HepG2 (cell line): ENCODE data around the gene ZNF629. TPM values are rescaled to one million over a fixed set of nuclear protein-coding genes. Genes with fewer than 3 reads are reported as not detected.

Experiments used
- CCDC6 ChIP-seq: sonication (generic); formaldehyde crosslinking; IDR thresholded peaks from 2 replicates; pipeline ENCODE4 v1.8.1; 2022; ENCODE audit warnings: mild to moderate bottlenecking, missing genetic modification reagents, moderate library complexity
- ESRRA ChIP-seq: sonication (generic); formaldehyde crosslinking; IDR thresholded peaks from 2 replicates; pipeline ENCODE4 v1.5.1; 2020; ENCODE audit warnings: mild to moderate bottlenecking, low read depth, missing genetic modification reagents
- FOXK1 ChIP-seq: sonication (generic); formaldehyde crosslinking; IDR thresholded peaks from 2 replicates; pipeline ENCODE4 v1.4.0; 2020; ENCODE audit warnings: low read depth, missing genetic modification reagents, borderline replicate concordance
- FOXP1 ChIP-seq, 2 experiments: fragments of 450-650 bp in 1 of 2; IDR thresholded peaks; 2 replicates each; pipeline ENCODE4 v1.6.1; 2017 to 2018; ENCODE audit warnings: antibody characterized with exemption in 1 of 2
- GFI1 ChIP-seq: sonication (generic); formaldehyde crosslinking; IDR thresholded peaks from 2 replicates; pipeline ENCODE4 v1.5.0; 2020; ENCODE audit warnings: missing genetic modification reagents, mild to moderate bottlenecking, borderline replicate concordance
- GTF3A ChIP-seq: sonication (generic); formaldehyde crosslinking; conservative IDR thresholded peaks from 2 replicates; pipeline ENCODE4 v1.4.0; 2020; ENCODE audit warnings: mild to moderate bottlenecking, missing genetic modification reagents
- HCFC1 ChIP-seq: fragments of 150-350 bp; IDR thresholded peaks from 2 replicates; pipeline ENCODE4 v1.6.1; 2014; ENCODE audit warnings: low read depth, low read length
- HNRNPL ChIP-seq: fragments of 200-400 bp; formaldehyde crosslinking; IDR thresholded peaks from 2 replicates; pipeline ENCODE4 v1.6.1; 2017; ENCODE audit warnings: mild to moderate bottlenecking, low read depth, low read length
- JUNB ChIP-seq: sonication (generic); formaldehyde crosslinking; IDR thresholded peaks from 2 replicates; pipeline ENCODE4 v1.8.0; 2022; ENCODE audit warnings: missing genetic modification reagents, mild to moderate bottlenecking, borderline replicate concordance
- KMT2A ChIP-seq: sonication (generic); formaldehyde crosslinking; IDR thresholded peaks from 2 replicates; pipeline ENCODE4 v1.4.0; 2020; ENCODE audit warnings: missing genetic modification reagents
- MAFK ChIP-seq, 2 experiments: IDR thresholded peaks in 1 of 2; conservative IDR thresholded peaks in 1 of 2; 2 replicates each; pipeline ENCODE4 v1.6.1; 2011; ENCODE audit warnings: improper control_type of control experiment in 2 of 2, low read length in 2 of 2
- MATR3 ChIP-seq: sonication (generic); formaldehyde crosslinking; IDR thresholded peaks from 2 replicates; pipeline ENCODE4 v1.4.0; 2020; ENCODE audit warnings: missing genetic modification reagents
- MEIS2 ChIP-seq: sonication (generic); formaldehyde crosslinking; IDR thresholded peaks from 2 replicates; pipeline ENCODE4 v1.9.0; 2021; ENCODE audit warnings: mild to moderate bottlenecking, missing genetic modification reagents
- POLR2A ChIP-seq, 2 experiments: IDR thresholded peaks; 2 replicates each; pipeline ENCODE4 v1.6.1; 2011; ENCODE audit warnings: low read depth in 2 of 2, low read length in 2 of 2, mild to moderate bottlenecking in 1 of 2, moderate library complexity in 1 of 2; ENCODE audit not compliant: insufficient read depth in 1 of 2
- PRMT3 ChIP-seq: sonication (generic); formaldehyde crosslinking; IDR thresholded peaks from 2 replicates; pipeline ENCODE4 v1.8.1; 2022; ENCODE audit warnings: low read depth, mild to moderate bottlenecking, moderate library complexity, missing genetic modification reagents, borderline replicate concordance
- RAD21 ChIP-seq: fragments of 450-650 bp; formaldehyde crosslinking; IDR thresholded peaks from 2 replicates; pipeline ENCODE4 v1.5.0; 2020; ENCODE audit warnings: mild to moderate bottlenecking
- SETDB1 ChIP-seq: sonication (generic); formaldehyde crosslinking; IDR thresholded peaks from 2 replicates; pipeline ENCODE4 v1.5.1; 2020; ENCODE audit warnings: missing genetic modification reagents, mild to moderate bottlenecking, borderline replicate concordance
- SP5 ChIP-seq: IDR thresholded peaks from 2 replicates; pipeline ENCODE4 v1.6.1; 2016; ENCODE audit warnings: low read depth, borderline replicate concordance
- SRY ChIP-seq: sonication (generic); formaldehyde crosslinking; IDR thresholded peaks from 2 replicates; pipeline ENCODE4 v1.8.0; 2022; ENCODE audit warnings: mild to moderate bottlenecking, missing genetic modification reagents
- WIZ ChIP-seq: sonication (generic); formaldehyde crosslinking; IDR thresholded peaks from 2 replicates; pipeline ENCODE4 v1.5.1; 2020; ENCODE audit warnings: mild to moderate bottlenecking, missing genetic modification reagents
- ZBTB34 ChIP-seq: sonication (generic); formaldehyde crosslinking; IDR thresholded peaks from 2 replicates; pipeline ENCODE4 v1.8.0; 2022; ENCODE audit warnings: mild to moderate bottlenecking, missing genetic modification reagents
- ZBTB7A ChIP-seq: sonication (generic); formaldehyde crosslinking; IDR thresholded peaks from 2 replicates; pipeline ENCODE4 v1.8.0; 2022; ENCODE audit warnings: mild to moderate bottlenecking, missing genetic modification reagents
- ZNF256 ChIP-seq: sonication (generic); formaldehyde crosslinking; conservative IDR thresholded peaks from 2 replicates; pipeline ENCODE4 v1.4.0; 2020; ENCODE audit warnings: missing genetic modification reagents
- ZNF543 ChIP-seq: sonication (generic); formaldehyde crosslinking; IDR thresholded peaks from 2 replicates; pipeline ENCODE4 v1.4.0; 2020; ENCODE audit warnings: mild to moderate bottlenecking, missing genetic modification reagents
- ZNF607 ChIP-seq: sonication (generic); formaldehyde crosslinking; IDR thresholded peaks from 2 replicates; pipeline ENCODE4 v1.5.1; 2020; ENCODE audit warnings: missing genetic modification reagents, mild to moderate bottlenecking, borderline replicate concordance
- ZNF768 ChIP-seq: sonication (generic); formaldehyde crosslinking; IDR thresholded peaks from 2 replicates; pipeline ENCODE4 v1.4.0; 2020; ENCODE audit warnings: missing genetic modification reagents
- ZSCAN29 ChIP-seq: sonication (generic); formaldehyde crosslinking; conservative IDR thresholded peaks from 2 replicates; pipeline ENCODE4 v1.4.0; 2020; ENCODE audit warnings: mild to moderate bottlenecking, missing genetic modification reagents
- polyA plus RNA-seq, 8 experiments: library from polyadenylated mRNA; depleted of rRNA in 3 of 8; stranded (reverse) in 7 of 8; unstranded in 1 of 8; fragments of >200 nt; fragmentation: Illumina TruSeq in 4 of 8; extraction: Trizol in 4 of 8; gene quantifications; 2 replicates each; pipeline versions ENCODE4 v1.2.1 to v1.2.3, GENCODE V29; 2011 to 2016; ENCODE audit warnings: low read depth in 4 of 8, missing spikeins in 1 of 8, mixed read lengths in 1 of 8; ENCODE audit not compliant: insufficient read depth in 1 of 8
- total RNA-seq, 5 experiments: library from RNA; depleted of rRNA; stranded (reverse); fragments of >200 nt; fragmentation: Illumina TruSeq; extraction: Trizol; gene quantifications; 2 replicates each; pipeline ENCODE4 v1.2.3, GENCODE V29; 2016; ENCODE audit warnings: low read depth in 1 of 5
- TF ChIP-seq, protein P1 (sequence below): sonication (generic); formaldehyde crosslinking; IDR thresholded peaks from 2 replicates; pipeline ENCODE4 v1.9.0; 2021; ENCODE audit warnings: missing genetic modification reagents, borderline replicate concordance
- TF ChIP-seq, protein P2 (sequence below): sonication (generic); formaldehyde crosslinking; IDR thresholded peaks from 2 replicates; pipeline ENCODE4 v1.5.0; 2020; ENCODE audit warnings: missing genetic modification reagents

ZNF629 gene
- total and polyA plus RNA-seq, 2 of the 13 experiments (the other 11 are each of a cell fraction or from before 2014, with no cell fraction given) = 6.1 to 16.5 TPM

DNA sequence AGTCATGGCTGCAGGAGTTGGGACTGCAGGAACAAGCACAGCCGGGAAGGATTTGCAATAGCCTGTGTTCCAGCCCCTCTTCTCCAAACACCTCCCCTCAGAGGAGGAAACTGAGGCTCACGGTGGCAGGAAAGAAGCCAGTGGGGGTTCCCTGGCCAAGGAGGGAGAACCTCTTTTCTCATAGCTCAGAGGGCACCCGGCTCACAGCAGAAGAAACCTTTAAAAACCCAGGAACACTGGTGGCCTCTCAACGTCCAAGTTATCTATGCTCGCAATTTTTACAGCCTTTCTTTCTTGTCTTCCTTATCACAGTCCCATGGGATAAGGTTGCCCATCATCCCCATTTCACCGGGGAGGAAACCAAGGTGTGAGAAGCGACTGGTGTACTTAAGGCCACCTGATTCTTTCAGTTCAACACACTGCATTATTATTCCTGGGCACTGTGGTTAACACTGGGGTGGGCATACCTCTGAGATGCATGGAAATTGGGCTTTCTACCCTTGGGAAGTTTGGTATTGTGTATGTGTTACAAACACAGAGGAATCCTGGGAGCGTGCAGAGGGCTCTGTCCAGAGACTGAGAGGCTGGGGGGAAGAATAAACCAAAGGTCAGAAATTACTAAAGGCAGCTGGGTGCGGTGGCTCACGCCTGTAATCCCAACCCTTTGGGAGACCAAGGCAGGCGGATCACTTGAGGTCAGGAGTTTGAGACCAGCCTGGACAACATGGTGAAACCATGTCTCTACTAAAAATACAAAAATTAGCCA is 791 bp upstream of the ZNF629 start (continued):
- TF ChIP-seq HNRNPL (no peak), RAD21 (CRISPR knock-in tag) (peak; percentile 6; the same call in 1 of the 2 replicates), ZNF607 (CRISPR knock-in tag) (0 out of 2 replicates have a peak, but pooled peaks have one; percentile 22), WIZ (CRISPR knock-in tag) (peak; percentile 91), FOXK1 (CRISPR knock-in tag) (no peak), FOXP1 (IDR thresholded peaks at IDR 0.05) (no peak), FOXP1 (CRISPR knock-in tag; IDR thresholded peaks at IDR 0.05) (peak; percentile 24; the same call in 1 of the 2 replicates), HCFC1 (no peak), JUNB (CRISPR knock-in tag) (no peak), CCDC6 (CRISPR knock-in tag) (no peak), SRY (no peak), MATR3 (CRISPR knock-in tag) (no peak), POLR2A (IDR thresholded peaks at IDR 0.05; ENCODE audit: insufficient read depth in 1 of 2, low read depth in 2 of 2, low read length in 2 of 2) (peak in 1 of 2 experiments; percentile 46; a peak in 1 of 4 replicates), ZSCAN29 (CRISPR knock-in tag) (no peak), MAFK (conservative IDR thresholded peaks at IDR 0.05 in 1 of 2, IDR thresholded peaks at IDR 0.05 in 1 of 2; ENCODE audit: low read length in 2 of 2) (no peak), ZBTB34 (CRISPR knock-in tag) (no peak), GTF3A (CRISPR knock-in tag) (no peak), ZNF256 (CRISPR knock-in tag) (no peak), GFI1 (0 out of 2 replicates have a peak, but pooled peaks have one; percentile 46), SP5 (CRISPR knock-in tag) (no peak), ZNF543 (CRISPR knock-in tag) (no peak), ZNF768 (CRISPR knock-in tag) (no peak), SETDB1 (CRISPR knock-in tag) (no peak), PRMT3 (CRISPR knock-in tag) (0 out of 2 replicates have a peak, but pooled peaks have one; percentile 18), KMT2A (CRISPR knock-in tag) (0 out of 2 replicates have a peak, but pooled peaks have one; percentile 5), ESRRA (CRISPR knock-in tag) (no peak), ZBTB7A (CRISPR knock-in tag) (no peak), MEIS2 (CRISPR knock-in tag) (no peak)
- TF ChIP-seq, protein P1, sequence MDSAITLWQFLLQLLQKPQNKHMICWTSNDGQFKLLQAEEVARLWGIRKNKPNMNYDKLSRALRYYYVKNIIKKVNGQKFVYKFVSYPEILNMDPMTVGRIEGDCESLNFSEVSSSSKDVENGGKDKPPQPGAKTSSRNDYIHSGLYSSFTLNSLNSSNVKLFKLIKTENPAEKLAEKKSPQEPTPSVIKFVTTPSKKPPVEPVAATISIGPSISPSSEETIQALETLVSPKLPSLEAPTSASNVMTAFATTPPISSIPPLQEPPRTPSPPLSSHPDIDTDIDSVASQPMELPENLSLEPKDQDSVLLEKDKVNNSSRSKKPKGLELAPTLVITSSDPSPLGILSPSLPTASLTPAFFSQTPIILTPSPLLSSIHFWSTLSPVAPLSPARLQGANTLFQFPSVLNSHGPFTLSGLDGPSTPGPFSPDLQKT = no peak
- TF ChIP-seq, protein P2, sequence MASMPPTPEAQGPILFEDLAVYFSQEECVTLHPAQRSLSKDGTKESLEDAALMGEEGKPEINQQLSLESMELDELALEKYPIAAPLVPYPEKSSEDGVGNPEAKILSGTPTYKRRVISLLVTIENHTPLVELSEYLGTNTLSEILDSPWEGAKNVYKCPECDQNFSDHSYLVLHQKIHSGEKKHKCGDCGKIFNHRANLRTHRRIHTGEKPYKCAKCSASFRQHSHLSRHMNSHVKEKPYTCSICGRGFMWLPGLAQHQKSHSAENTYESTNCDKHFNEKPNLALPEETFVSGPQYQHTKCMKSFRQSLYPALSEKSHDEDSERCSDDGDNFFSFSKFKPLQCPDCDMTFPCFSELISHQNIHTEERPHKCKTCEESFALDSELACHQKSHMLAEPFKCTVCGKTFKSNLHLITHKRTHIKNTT (CRISPR knock-in tag) = no peak
